Small intestine (tissue), 4 donors: ENCODE measurements around the gene ABCA7. TPM values are rescaled to one million over a fixed set of nuclear protein-coding genes. Genes with fewer than 3 reads are reported as not detected.

Source experiments
- polyA plus RNA-seq, 4 donors: library from polyadenylated mRNA; stranded (reverse) in 3 of 4; unstranded in 1 of 4; fragments of 200-250 nt in 3 of 4; fragments of 120-200 nt in 1 of 4; gene quantifications; one replicate each; pipeline versions ENCODE4 v1.2.1 to v1.2.3, GENCODE V29; 2013
- donor health status: healthy with polysubstance abuse.
- donor health status: Bipolar disorder and iron deficiency.
- donor health status: healthy.

The ABCA7 gene
- polyA plus RNA-seq, 4 donors = 3.1 to 60.3 (median 20.2) TPM

Other genes with a start within 250 kb of the ABCA7 start
- gene PTBP1, start 242.7 kb upstream of the ABCA7 start, polyA plus RNA-seq = 100 to 1,000 TPM; 109 to 257 (median 140) TPM
- under 1 TPM in 2 of 4 donors, not detected in 2; 0.49 to 0.57 TPM for gene PLPPR3, start 218.2 kb upstream of the ABCA7 start, polyA plus RNA-seq
- gene AZU1, start 212.3 kb upstream of the ABCA7 start, polyA plus RNA-seq = under 1 TPM in 1 of 4 donors, not detected in 3; 0.22 TPM
- under 1 TPM in 1 of 4 donors, not detected in 3; 0.41 TPM for gene PRTN3, start 199.1 kb upstream of the ABCA7 start, polyA plus RNA-seq
- gene ELANE, start 187.8 kb upstream of the ABCA7 start, polyA plus RNA-seq = 1 to 10 TPM in 1 of 4 donors, under 1 TPM in 1, not detected in 2; 0.09 to 1.8 TPM
- 100 to 1,000 TPM in 1 of 4 donors, 10 to 100 TPM in 1, 1 to 10 TPM in 2; 3.8 to 601 (median 20.8) TPM for gene CFD, start 180.4 kb upstream of the ABCA7 start, polyA plus RNA-seq
- gene MED16, start 146.9 kb upstream of the ABCA7 start, polyA plus RNA-seq = 100 to 1,000 TPM in 1 of 4 donors, 10 to 100 TPM in 3; 39.0 to 107 (median 70.3) TPM
- not detected for gene RNU6-9, start 146.6 kb upstream of the ABCA7 start, polyA plus RNA-seq
- 10 to 100 TPM; 29.5 to 52.7 (median 42.3) TPM for gene R3HDM4, start 126.9 kb upstream of the ABCA7 start, polyA plus RNA-seq
- under 1 TPM in 2 of 4 donors, not detected in 2; 0.25 to 0.55 TPM for gene KISS1R, start 122.8 kb upstream of the ABCA7 start, polyA plus RNA-seq
- 100 to 1,000 TPM in 1 of 4 donors, 1 to 10 TPM in 3; 1.3 to 242 (median 4.8) TPM for gene ARID3A, start 114.1 kb upstream of the ABCA7 start, polyA plus RNA-seq
- 10 to 100 TPM; 33.4 to 70.8 (median 57.5) TPM for gene WDR18, start 55.8 kb upstream of the ABCA7 start, polyA plus RNA-seq
- under 1 TPM in 2 of 4 donors, not detected in 2; 0.10 to 0.16 TPM for gene GRIN3B, start 39.7 kb upstream of the ABCA7 start, polyA plus RNA-seq
- 100 to 1,000 TPM; 123 to 313 (median 186) TPM for gene TMEM259, start 19.0 kb upstream of the ABCA7 start, polyA plus RNA-seq
- gene RNU6-2, start 18.6 kb upstream of the ABCA7 start, polyA plus RNA-seq = not detected
- 10 to 100 TPM; 14.5 to 34.4 (median 22.6) TPM for gene CNN2, start 13.5 kb upstream of the ABCA7 start, polyA plus RNA-seq
- 10 to 100 TPM; 15.9 to 81.1 (median 48.5) TPM for gene ARHGAP45, start 27.1 kb downstream of the ABCA7 start, polyA plus RNA-seq
- 100 to 1,000 TPM; 122 to 189 (median 142) TPM for gene POLR2E, start 55.3 kb downstream of the ABCA7 start, polyA plus RNA-seq
- 1,000 to 10,000 TPM in 2 of 4 donors, 100 to 1,000 TPM in 2; 335 to 1,298 (median 781) TPM for gene GPX4, start 63.9 kb downstream of the ABCA7 start, polyA plus RNA-seq
- 10 to 100 TPM; 19.7 to 32.1 (median 21.6) TPM for gene SBNO2, start 134.2 kb downstream of the ABCA7 start, polyA plus RNA-seq
- 10 to 100 TPM; 57.7 to 86.2 (median 66.4) TPM for gene STK11, start 165.7 kb downstream of the ABCA7 start, polyA plus RNA-seq
- under 1 TPM in 2 of 4 donors, not detected in 2; 0.30 to 0.41 TPM for gene CBARP, start 197.9 kb downstream of the ABCA7 start, polyA plus RNA-seq
- 100 to 1,000 TPM; 126 to 823 (median 492) TPM for gene ATP5F1D, start 201.6 kb downstream of the ABCA7 start, polyA plus RNA-seq
- 100 to 1,000 TPM in 1 of 4 donors, 10 to 100 TPM in 3; 28.1 to 106 (median 33.0) TPM for gene MIDN, start 208.5 kb downstream of the ABCA7 start, polyA plus RNA-seq
- 100 to 1,000 TPM; 250 to 543 (median 373) TPM for gene CIRBP, start 229.2 kb downstream of the ABCA7 start, polyA plus RNA-seq
- 100 to 1,000 TPM in 1 of 4 donors, 10 to 100 TPM in 3; 40.0 to 118 (median 82.3) TPM for gene FAM174C, start 235.4 kb downstream of the ABCA7 start, polyA plus RNA-seq
- gene EFNA2, start 245.8 kb downstream of the ABCA7 start, polyA plus RNA-seq = 10 to 100 TPM; 17.7 to 31.3 (median 27.6) TPM